ENCODE data around the gene COL18A1.
"Not testable (repeated sequence)": the region's sequence is repeated elsewhere in the genome, so short reads cannot be mapped to it uniquely, and the experiment has no call there.

The COL18A1 gene

DNA sequence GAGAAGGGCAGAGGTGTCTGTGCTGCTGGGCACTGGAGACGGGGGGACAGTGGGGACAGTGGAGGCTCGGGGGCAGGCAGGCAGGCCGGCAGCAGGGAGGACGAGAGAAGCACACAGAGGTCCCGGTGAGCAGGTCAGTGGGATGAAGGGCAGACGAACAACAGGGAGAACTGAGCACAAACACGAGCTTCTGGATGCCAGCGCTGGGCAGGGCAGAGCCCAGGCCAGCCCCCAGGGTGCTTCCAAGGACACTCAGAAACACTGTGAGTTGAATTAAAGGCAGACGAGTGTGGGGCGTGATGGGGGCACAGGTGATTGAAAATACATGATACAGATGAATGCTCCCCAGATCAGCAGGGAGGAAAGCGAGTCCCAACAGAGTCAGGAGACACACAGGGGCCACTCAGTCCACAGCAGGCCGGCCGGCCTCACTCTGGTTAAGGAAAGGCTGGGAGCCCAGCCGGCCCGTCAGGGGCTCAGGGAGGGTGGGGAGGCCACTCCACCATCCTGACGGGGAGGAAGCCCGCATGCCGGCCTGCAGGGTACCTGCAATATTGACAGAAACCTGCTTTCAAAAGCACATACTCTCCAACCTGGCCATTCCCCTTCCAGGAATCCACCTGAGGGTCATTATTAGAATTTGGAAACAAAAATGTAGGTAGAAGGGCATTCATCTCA lies 123.2 kb downstream of the COL18A1 start:
- in situ Hi-C loops (cut with MboI; ENCODE audit: low sequenced_read_pairs): no loop called here

DNA sequence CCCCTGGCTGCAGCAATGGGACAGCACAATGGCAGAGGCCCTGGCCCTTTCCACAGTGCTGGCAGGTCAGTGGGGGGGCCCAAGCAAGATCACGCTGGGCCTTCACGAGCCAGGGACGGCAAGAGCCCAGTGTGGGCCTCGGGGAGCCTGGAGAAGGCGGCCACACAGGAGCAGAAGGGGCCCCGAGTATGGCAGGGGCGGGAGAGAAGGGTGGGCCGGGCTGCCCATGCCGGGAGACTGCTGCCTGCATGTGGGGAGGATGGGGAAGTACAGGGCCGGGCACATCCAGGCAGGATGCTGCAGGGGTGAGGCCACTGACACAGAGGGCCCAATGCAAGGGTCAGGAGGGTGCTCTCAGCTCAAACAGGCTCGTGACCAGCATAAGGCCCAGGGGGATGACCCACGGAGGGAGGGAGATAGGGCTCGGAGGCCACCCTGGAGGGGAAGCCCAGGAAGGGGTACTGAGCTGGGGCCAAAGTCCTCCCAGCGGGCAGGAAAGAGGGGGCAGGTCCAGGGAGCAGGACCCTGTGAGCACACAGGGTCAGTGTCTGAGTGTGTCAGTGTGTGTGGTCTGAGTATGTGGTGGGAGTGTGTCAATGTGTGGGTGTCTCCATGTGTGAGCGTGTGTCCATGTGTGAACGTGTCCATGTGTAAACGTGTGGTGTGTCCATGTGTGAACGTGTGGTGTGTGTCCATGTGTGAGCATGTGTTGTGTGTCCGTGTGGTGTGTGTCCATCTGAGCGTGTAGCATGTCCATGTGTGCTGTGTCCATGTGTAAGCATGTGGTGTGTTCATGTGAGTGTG lies 124.2 kb downstream of the COL18A1 start:
- in situ Hi-C loops (cut with MboI; ENCODE audit: low sequenced_read_pairs): no loop called here

DNA sequence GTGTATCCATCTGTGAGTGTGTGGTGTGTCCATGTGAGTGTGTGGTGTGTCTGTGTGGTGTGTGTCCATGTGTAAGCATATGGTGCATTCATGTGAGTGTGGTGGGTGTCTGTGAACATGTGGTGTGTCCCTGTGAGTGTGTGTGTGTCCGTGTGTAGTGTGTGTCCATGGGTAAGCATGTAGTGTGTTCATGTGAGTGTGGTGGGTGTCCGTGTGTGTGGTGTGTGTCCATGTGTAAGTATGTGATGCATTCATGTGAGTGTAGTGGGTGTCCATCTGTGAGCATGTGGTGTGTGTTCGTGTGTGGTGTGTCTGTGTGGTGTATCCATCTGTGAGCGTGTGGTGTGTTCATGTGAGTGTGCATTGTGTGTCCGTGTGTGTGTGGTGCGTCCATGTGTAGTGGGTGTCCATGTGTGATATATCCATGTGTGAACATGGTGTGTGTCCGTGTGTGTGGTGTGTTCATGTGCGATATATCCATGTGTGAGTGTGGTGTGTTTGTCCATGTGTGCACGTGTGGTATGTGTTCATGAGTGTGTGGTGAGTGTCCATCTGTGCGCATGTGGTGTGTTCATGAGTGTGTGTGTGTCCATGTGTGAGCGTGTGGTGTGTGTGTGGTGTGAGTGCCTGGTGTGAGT lies 124.9 kb downstream of the COL18A1 start:
- in situ Hi-C loops (cut with MboI; ENCODE audit: low sequenced_read_pairs): no loop called here

DNA sequence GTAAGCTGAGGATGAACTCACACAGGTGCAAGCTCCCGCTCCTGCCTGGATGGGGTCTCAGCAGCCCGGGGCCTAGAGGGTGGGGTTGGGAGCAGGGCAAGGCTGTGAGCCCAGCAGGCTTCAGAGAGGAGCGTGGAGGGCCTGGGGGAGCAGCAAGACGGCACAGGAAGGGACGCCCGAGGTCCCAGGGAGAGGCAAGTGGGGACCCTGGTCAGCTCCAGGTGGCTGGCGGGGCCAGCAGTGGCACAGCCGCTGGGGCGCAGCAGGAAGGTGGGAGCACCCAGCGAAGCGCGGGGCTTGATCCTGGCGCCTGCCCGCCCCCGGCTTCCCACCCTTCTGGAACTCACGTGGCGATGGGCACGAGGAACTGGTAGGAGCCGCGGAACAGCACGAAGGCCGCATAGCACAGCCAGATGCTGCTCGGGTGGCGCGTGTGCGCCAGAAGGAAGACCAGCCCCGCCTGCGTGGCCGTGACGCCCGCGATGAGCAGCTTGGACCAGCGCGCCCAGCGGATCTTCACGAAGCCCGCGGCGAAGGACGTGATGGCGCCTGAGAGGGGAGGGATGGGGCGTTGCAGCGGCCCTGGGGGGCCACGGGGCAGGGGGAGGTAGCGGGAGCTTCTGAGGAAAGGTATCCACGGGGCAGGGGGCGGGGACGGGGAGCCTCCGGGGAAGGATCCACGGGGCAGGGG lies 125.6 kb downstream of the COL18A1 start:
- in situ Hi-C loops (cut with MboI; ENCODE audit: low sequenced_read_pairs): no loop called here

DNA sequence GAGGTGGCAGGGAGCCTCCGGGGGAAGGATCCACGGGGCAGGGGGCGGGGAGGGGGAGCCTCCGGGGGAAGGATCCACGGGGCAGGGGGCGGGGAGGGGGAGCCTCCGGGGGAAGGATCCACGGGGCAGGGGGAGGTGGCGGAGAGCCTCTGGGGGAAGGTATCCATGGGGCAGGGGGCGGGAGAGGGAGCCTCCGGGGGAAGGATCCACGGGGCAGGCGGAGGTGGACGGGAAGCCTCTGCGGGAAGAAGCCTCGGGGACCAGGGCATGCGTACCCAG lies 126.1 kb downstream of the COL18A1 start:
- in situ Hi-C loops (cut with MboI; ENCODE audit: low sequenced_read_pairs): not testable (repeated sequence)

DNA sequence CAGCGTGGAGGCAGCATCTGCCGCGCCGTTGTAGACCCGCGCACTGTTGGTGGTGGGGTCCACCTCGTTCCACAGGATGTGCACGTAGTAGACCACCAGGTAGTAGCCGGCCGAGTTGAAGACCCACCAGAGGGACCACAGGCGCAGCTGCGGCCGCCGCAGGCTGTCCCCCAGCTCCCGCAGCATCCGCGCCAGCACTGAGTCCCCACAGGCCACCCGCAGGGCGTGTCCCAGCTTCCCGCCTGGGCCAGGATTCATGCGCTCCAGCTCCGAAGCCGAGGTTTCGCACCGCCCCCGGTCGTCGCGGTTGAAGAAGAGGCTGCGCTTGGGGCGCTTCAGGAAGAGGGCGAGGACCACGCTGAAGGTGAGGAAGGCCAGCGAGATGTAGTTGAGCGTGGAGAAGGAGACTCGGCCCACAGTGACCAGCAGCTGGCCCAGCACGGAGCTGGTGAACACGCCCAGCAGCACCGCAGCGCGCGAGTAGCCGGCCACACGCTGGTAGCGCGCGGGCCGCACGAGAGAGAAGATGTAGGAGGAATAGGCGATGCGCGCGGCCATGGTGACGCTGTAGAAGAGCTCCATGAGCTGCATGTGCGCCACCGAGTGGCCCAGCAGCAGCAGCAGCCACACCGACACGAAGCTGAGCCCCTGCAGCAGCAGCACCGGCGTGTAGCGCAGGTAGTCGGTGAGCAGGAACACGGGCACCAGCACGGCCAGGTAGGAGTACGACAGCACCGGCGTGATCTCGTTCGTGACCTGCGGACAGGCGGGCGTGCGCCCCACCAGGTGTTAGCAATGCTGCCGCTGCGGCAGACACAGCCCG lies 126.6 kb downstream of the COL18A1 start:
- in situ Hi-C loops (cut with MboI; ENCODE audit: low sequenced_read_pairs): no loop called here

DNA sequence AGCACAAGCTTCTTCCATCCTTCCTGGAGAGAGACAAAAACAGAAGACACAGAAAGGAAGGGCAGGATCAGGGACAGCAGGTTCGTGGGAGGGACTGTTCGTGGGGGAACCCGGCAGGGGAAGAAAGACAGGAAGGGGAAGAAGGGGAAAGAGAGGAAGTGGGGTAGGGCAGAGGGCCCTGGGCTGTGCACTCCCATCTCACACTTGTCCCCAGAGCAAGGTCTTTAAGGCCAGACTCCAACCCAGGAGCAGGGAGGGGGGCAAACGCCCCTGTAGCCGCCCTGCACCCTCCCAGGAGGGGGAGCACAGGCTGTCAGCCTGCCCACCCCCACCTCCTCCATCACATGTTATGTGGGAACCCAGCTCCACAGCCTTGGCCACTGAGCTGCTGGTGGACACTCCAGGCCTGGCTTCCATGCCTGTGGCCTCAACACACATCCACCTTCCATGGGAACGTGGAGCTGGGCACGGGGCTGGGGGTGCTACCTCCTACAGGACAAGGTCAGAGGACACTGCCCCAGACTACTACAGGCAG lies 127.9 kb downstream of the COL18A1 start:
- in situ Hi-C loops (cut with MboI; ENCODE audit: low sequenced_read_pairs): no loop called here

DNA sequence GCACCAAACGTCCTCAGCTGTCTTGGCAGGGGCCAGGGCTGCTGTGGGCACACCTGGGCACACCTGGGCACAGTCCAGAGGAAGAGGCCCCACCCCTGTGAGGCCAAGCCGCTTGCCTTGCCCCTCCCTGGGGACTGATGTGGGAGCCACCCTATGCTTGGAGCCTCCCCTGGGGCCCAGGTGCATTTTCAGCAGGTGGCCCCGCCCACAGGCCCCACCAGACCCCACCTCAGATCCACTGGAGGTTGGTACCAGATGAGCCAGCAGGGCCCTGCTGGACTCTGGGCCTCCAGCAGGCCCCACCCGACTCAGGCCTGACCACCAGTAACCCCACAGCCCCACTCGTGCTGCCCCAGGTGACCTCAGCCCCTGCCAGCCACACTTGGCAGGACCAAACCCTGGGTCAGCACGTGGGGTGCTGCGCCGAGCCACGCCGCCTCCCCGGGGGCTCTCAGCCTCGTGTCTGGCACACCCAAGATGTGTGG lies 128.4 kb downstream of the COL18A1 start:
- in situ Hi-C loops (cut with MboI; ENCODE audit: low sequenced_read_pairs): no loop called here

DNA sequence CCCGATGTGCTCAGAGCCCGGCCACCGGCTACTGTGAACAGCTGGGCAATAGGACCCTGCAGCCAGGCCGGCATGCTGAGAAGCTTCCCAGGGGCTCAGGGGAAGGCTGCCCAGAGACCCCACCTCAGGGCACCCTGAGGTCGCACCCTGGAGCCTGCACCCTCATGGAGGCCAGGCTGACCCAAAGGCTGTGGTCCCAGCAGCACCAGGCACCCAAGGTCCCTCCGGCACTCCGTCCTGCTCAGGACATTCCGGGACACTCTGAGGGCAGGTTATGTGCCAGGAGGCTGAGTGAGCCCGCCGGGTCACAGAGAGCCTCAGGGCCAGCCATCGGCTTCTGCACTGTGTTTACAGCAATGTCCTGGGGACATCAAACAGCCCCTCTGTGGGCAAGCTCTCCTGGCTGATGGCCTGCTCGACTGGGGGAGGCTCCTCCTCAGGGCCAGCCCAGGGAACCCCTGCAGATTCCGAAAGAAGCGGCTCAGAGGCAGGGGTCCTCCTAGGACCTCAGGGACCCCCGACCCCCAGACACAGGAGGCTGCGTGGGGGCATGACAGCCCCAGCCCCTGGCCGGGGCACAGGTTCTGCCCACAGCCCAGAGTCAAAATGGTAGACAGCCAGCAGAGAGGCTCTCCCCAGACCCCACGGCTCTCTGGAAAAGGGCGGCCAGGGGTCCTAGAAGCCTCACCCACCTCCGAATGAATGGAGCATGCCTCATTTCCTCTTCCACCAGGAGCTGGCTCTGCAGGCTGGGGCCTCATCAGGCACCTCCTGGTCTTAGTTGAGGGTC lies 129.1 kb downstream of the COL18A1 start:
- in situ Hi-C loops (cut with MboI; ENCODE audit: low sequenced_read_pairs): no loop called here

DNA sequence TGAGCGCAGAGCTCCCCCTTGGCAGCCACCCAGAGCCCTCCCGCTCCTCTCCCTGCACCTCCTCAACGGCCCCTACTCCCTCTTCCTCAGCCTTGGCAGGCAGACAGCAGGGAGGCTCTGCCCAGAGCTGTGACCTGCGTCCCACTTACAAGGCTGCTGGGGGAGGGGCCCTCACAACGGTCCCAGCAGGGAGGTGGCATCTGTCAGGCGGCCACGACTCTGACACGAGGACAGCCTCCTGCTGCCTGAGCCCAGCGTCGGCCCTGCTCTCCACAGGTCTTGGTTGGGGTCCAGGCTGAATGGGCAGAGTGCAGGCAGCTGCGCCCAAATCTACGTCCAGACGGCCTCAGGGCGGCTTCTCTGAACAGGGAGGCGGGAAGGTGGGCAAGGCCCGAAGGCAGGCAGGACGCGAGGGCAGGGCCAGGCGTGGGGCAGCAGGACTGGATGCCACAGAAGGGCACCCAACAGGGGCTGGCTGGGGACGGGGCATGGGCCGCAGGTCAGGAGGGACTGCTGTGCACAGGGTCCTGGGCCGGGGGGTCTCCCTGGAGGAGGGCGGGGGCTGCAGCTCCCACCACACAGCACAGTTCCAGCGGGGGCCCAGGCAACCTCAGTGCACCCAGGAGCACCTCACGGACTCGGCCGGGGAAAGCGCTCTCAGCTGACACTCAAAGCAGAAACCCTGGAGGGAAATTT lies 129.8 kb downstream of the COL18A1 start:
- in situ Hi-C loops (cut with MboI; ENCODE audit: low sequenced_read_pairs): no loop called here

DNA sequence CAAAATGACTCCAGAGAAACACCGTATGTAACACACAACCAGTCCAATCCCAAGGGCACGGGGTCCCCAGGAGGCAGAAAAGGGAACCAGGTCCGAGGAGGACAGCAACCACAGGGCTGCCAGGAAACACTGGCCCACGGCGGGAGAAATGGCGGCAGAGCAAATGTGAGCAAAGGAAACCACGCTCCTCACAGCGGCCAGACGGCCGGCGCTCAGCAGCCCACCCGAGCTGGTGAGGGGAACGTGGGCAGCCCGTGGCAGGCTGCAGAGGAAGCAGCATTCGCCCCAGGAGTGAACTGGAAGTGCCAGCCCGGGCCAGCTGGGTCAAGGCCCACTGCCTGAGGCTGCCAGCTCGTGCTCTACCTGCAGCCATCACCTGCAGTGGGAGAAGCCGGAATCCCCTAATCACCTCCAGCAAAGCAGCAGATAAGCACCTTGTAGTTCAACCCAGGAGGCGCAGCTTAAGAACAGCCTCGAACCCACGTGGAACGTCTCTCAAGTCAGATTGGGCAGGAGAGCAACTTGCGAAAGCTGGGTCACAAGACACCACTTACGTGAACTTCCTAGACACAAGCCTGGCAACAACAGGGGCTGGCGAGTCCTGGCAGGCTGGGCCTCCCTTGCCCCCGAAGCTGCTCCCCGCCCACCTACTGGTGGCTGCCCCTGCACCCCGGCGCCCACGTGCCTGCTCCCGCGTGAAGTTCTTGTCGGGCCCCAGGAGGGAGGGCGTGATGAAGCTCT lies 130.5 kb downstream of the COL18A1 start:
- in situ Hi-C loops (cut with MboI; ENCODE audit: low sequenced_read_pairs): no loop called here

DNA sequence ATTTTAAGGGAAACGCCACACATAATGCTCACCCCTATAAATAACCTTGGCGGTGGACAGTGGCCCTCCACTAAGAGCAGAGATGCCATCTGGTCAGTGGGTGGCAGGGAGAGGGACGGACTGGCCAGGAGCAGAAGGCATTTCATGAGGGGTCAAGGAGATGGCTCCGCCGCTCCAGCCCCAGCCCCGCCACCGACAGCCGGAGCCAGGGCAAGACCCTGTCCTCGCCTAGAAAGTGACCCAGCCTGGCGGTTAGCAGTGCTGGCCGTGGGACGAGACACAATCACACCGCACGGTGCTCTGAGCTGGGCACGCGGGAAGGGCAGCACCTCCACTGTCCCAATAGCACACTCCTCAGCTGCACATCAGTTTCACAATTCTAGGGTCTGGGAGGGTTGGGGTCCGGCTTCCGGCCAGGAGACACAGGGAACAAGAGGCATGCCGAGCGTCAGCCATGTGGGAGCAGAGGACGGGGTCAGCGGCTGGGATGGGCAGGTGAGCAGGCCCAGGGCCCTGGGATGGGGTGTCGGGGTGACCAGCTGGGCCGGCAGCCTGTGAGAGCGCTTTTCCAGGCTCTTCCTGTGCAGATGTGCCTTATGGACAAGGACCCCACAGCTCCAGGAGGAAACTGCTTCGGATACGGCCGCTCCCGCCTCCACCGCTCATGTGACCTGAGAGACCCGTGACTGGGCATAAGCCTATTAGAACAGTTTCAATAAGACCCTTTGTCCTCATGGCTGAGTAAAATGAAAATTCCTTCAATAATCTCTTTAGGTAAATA lies 131.5 kb downstream of the COL18A1 start:
- in situ Hi-C loops (cut with MboI; ENCODE audit: low sequenced_read_pairs): no loop called here

DNA sequence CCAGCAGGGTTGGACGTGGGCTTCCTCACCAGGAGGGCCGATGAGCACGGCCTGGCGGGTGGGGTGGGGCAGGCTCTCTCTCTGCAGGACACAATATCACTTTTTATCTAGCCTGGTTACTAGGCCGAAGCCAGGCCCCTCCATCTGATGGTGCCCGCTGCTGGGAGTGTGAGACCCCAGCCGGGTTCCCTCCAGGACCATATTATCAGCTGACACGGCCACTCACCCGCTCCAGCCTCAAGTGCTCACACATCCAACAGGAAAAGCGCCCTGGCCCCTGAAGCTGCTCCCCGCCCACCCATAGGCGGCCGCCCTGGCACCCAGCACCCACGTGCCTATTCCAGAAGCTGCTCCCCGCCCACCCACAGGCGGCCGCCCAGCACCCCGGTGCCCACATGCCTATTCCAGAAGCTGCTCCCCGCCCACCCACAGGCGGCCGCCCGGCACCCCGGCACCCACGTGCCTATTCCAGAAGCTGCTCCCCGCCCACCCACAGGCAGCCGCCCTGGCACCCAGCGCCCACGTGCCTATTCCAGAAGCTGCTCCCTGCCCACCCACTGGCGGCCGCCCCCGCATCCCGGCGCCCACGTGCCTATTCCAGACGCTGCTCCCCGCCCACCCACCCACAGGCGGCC lies 132.3 kb downstream of the COL18A1 start:
- in situ Hi-C loops (cut with MboI; ENCODE audit: low sequenced_read_pairs): no loop called here

DNA sequence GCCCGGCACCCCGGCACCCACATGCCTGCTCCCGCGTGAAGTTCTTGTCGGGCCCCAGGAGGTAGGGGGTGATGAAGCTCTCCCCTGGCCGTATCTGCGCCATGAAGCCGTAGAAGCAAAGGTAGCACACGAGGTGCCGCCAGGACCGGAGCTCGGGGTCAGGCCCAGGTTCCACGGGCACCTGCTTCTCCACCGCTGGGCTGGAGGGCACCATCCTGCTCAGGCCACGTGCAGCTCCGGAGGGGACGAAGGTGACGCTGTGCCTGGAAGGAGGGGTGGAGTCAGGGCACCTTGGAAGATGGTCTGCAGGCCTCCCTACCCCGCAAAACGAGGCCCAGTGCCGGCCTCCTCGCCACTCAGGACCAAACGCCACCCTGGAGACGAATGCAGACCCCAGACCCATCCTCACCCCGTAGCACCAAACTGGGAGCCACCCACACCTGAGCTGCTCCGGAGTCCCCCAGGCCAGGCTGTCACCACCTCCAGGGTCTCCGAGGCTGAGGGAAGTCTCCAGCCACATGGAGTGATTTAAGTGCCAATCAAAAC lies 132.9 kb downstream of the COL18A1 start:
- in situ Hi-C loops (cut with MboI; ENCODE audit: low sequenced_read_pairs): no loop called here

DNA sequence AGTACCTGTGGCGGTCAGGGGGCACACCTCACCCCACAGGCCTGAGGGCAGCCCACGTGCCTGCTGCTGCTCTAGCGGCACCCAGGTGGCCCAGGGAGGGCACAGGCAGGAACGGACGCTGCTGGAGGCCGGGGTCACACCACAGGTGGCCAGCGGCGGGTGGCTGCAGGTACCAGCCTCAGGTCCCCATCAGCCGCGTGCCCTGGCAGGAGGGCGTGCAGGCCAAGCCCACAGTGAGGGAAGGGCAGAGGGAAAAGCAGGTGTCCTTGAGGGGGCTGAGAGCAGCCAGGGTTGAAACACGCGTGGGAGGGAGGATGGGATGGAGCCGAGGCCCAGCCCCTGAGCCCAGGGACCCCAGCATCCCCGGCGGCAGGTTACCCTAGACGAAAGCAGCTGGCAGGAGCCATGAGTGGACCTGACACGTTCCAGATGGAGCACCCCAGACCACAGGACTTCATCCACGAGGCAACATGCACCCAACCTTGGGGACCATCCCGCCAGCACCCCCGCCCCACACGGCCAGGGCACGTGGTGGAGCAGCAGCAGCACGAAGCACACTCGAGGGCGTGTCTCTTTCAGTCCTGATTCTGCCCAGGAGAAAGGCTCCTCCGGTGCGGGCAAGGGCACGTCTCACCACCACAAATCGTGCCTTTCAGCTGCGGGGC lies 133.5 kb downstream of the COL18A1 start:
- in situ Hi-C loops (cut with MboI; ENCODE audit: low sequenced_read_pairs): no loop called here

DNA sequence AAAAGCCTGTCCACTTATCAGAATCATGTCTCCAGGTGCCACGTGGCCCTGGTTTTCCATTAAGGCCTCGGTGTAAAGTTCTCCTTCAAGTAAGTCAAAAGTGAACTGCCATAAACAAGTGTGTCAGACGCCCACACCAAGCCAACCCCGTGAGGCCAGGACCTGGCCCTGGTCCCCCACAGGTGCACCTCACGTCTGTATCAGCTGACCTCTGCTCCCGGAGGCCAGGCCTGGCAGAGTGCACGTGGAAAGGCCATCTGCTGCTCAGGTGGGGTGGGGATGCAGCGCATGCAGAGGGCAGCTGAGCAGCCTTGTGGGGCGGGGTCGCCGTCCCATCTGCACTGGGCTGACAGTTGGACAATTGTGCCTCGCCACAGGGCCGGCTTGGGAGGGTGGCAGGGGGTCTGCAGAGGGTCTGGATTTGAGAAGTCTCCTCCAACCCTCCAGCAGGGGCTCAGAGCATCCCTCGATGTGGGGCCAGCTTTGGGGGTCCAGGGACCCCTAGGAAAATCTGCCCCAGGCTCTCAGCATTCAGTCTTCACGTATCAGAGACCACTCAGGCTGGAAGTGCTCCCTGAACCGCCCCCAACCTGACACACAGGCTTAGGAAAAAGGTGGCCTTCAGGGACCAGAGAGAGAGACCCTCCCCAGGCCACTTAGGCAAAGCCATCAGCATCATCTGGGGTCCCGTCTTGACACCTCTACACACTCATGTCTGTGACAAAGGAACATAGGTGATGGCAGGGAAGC lies 134.3 kb downstream of the COL18A1 start:
- in situ Hi-C loops (cut with MboI; ENCODE audit: low sequenced_read_pairs): no loop called here
